Stimulated activated CD8-positive, alpha-beta memory T cell treated with anti-CD3 and anti-CD28 coated beads, Interleukin-4, amount 100 ng/mL, for 24 hours (primary cell): ENCODE data around the gene QPCTL.
A peak's percentile ranks its signal among the peaks of the same experiment; 100 is the strongest.
"Not testable (repeated sequence)": the region's sequence is repeated elsewhere in the genome, so short reads cannot be mapped to it uniquely, and the experiment has no call there.

Experiments used
- DNase-seq: peaks from one replicate; pipeline ENCODE4 v3.0.0-alpha.2; 2020; ENCODE audit warnings: low read depth

The QPCTL gene

DNA sequence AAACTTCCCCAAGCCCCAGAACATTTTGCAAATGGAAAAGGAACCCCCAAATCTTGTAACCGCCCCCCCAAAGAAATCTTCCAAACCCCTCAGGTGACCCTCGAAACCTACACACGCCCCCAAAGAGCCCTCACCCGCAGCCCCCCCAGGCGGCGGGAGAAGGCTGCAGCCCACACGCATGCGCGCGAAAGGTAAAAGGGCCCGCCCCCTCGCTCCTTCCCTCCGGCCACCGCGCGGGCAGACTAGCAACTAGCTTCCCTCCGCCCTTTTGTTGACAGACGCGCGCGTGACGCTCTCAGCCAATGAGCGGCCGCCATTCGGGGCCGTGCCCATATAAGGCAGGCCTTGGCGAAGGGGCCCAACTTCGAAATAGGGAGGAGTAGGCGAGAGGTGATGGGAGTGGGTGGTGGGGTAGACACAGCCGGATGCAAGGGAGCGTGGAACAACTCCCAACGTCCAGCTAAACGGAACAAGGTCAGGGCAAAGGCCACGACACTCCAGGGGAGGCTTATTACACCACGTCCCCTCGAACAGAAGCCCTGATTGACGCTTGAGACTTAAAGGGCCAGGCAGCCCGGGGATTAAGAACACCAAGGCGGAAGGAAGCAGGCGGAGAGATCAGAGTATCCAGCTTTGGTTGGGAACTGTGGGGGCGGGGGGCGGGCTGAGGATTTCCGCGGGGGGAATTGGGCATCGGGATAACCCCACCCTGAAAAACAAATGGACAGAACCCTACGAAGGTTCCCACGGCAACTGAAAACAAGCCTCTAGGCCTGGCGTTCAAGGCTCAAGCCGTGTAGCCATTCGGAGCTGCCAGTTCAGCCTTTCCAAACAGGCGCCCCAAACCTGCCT lies 24.9 kb downstream of the QPCTL start:
- peak; percentile 96 for DNase-seq

DNA sequence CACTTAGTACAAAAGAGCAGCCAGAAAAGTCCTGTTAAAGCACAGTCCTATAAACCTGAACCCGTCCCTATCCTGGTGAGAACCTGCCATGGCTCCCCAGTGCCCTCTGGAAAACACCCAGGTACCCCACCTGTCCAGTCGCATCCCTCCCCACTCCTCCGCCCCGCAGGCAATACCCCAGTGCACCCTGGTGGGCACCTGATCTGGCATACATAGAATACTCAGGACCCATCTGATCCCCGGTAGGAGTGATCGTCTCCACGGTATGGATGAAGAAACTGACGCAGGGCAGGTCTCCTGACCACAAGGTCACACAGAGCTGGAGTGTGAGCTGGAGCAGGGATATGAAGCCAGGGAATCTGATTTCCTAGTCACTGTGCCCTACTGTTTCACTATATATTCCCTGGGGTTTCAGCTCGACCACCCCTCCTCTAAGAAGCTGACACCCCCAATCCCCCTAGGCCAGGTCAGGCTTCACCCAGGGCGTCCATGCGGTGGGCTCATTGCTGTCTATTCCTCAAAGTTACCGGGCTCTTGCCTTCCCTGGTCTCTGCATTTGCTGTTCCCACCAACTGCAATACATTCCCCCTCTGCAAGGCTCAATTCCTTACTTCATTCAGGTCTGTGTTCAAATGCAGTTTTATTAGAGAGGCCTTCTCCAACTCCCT lies 25.7 kb downstream of the QPCTL start:
- no peak for DNase-seq

DNA sequence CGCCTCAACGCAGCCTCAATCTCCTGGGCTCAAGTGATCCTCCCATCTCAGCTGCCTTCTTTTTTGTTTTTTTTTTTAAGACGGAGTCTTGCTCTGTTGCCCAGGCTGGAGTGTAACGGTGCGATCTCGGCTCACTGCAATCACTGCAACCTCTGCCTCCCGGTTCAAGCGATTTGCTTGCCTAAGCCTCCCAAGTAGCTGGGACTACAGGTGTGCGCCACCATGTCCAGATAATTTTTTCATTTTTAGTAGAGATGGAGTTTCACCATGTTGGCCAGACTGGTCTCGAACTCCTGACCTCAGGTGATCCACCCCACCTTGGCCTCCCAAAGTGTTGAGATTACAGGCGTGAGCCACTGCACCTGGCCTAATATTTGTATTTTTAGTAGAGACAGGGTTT lies 27.6 kb downstream of the QPCTL start:
- DNase-seq, result not testable (repeated sequence)

DNA sequence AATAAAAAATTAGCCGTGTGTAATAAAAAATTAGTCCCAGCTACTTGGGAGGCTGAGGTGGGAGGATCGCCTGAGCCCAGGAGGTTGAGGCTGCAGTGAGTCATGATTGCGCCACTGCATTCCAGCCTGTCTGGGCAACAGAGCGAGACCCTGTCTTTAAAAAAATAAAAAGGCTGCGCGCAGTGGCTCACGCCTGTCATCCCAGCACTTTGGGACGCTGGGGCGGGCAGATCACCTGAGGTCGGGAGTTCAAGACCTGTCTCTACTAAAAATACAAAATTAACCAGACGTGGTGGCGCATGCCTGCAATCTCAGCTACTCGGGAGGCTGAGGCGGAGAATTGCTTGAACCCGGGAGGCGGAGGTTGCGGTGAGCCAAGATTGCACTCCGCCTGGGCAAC lies 36.2 kb downstream of the QPCTL start:
- DNase-seq, result not testable (repeated sequence)

DNA sequence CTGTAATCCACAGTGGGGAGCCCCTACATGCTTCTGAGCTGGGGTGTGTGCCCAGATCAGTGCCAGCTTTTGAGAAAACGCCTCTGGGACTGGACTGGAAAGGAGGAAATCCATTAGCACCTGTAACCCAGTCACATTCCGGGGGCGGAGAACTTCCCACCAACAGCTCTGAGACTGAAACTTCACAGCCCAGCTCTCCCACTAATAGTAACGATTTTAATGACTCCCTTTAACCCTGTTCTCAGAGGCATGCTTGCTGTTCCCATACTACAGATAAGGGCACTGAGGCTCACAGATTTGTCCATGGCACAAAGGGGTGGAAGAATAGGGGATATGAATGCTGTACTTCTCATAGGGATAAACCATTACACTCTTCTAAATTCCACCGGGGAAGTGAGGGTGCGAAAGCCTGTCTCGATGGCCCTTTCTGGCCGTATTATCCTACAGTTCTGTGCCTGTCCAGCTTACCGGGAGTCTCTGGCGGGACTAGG lies 37.4 kb downstream of the QPCTL start:
- DNase-seq, result no peak

DNA sequence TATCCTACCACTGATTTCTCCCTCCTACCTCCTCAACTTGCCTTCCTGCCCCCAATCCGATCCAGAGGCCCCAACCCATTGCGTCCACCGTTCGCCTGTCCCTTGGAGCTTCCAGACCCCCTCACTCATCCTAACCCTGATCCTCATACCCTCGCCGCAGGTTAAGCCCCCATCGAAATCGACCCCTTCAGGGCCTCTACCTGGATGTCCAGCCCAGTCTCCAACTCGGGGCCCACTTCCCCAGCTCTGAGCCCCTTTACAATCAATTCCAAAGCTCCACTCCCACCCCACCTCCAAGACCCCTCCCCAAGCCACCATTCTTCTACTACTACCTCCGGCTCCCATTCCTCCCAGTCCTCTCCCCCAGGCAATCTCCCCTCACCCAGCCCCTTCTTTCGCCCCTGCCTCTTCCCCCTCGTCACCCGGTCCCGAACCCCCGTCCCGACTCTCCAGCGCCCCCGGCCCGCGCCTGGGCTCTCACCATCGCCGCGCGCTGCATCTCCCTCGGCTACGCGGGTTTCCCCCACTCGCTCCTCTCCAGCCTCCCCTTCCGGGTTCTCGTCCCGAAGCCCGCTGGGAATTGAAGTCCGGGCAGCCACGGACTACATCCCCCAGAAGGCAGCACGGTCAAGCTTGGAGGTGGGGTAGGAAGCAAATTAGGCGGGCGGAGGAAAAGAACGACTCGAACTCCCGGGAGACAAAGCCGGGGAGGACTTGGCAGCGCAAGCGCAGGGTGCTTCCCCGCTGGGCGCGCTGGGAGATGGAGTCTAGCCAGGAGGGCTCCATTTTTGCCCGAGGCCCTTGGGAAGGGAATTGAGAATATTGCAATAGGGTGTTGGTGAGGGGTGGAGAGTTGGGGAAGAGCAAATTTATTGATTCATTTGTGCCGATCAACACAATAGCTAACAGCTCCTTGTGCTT lies 38.2 kb downstream of the QPCTL start, which contains the start of gene FBXO46:
Gene FBXO46 (minus strand): TSS at position 529 of the 921 bp plus-strand sequence. CDS start 17,401 bp downstream, outside the sequence.
- peak; percentile 89 for DNase-seq

DNA sequence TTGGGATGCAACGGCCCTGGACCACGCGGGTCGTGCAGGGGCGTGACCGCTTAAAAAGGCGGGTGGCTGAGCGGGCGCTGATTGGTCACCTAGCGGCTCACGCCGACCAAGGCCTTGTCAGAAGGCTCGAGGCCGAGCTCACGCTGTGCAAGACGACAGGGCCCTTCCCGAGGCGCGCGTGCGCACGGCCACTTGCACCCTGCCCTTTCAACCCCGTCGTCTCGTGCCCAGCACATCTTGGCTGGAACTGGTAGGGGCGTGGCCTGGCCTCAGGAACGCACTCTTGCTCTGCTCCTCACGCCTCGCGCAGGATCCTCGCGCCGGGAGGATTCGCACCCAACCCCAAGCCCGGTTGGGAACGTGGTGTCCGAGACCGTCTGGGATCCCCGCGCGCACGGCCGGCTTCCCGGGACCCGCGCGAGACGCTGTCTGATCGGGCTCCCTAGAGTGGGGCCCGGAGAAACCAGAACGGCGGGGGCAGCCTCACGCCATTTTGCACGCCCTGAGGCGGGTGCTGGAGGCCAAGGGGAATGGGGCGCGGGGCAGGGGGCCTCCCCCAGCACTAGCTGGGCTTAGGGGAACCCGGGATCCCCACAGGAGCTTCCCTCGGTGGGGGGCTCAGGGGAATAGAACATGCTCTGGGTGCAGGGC lies 40.8 kb downstream of the QPCTL start, which contains the start of gene MEIOSIN:
Gene MEIOSIN (plus strand): TSS at position 280 of the 651 bp plus-strand sequence. CDS start 1,938 bp downstream, outside the sequence.
- no peak for DNase-seq

DNA sequence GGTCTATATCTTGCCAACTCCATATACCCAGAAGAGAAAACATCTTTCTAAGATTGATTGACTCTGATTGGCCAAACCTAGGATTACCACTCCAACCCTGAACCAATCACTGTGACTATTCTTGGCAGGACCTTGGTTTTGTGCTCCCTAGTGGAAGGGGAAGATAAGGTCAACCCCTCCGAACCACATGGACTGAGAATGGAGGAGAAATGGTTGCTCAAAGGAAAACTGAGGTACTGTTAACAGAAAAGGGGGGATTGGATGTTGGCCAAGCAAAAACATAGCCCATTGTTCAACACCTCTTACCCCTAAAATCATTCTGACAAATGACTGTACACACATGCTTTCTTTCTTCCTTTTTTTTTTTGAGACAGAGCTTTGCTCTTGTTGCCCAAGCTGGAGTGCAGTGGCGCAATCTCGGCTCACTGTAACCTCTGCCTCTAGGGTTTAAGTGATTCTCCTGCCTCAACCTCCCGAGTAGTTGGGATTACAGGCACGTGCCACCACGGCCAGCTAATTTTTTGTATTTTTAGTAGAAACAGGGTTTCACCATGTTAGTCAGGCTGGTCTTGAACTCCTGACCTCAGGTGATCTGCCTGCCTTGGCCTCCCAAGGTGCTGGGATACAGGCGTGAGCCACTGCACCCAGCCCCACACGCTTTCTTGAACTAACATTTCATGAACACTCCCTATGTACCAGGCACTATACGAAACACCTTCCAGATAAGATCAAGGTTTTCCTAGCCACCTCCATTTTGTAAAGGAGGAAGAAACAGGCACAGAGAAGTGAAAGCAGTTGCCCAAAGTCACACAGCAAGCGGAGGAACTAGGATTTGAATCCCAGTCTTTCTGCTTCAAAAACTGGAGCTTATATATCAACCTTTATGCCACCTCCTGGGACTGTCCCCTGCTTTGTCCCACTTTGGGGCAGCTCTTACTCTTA lies 47.3 kb downstream of the QPCTL start:
- no peak for DNase-seq

DNA sequence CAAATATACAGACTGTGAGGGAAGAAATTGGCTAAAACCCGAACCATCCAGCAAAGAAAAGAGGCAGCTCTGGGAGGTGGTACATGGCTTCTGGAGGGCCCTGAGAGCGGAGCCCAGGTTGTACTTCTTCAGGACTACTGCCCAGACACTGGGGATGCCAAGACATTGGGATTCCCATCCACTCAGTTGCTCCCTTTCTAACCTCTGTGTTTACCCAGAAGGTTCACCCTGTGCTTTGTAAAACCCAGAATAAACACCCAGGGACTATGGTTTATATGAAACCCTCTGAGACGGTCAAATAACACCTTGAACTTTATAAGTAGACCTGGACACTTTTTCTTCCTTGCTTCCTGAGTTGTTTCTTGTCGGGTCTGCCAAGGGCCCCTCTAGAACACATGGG lies 50.5 kb downstream of the QPCTL start:
- DNase-seq, result no peak

DNA sequence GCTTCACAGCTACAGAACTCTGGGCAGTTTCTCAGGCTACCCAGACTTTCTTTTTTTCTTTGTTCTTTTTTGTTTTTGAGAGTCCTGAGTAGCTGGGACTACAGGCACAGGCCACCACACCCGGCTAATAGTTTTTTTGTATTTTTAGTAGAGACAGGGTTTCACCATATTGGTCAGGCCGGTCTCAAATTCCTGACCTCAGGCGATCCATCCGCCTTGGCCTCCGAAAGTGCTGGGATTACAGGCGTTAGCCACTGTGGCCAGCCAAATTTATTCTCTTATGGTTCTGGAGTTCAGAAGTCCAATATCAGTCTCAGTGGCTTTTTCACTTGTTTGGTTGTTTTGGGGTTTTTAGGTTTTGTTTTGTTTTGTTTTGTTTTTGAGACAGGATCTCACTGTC lies 53.1 kb downstream of the QPCTL start:
- DNase-seq, result no peak

DNA sequence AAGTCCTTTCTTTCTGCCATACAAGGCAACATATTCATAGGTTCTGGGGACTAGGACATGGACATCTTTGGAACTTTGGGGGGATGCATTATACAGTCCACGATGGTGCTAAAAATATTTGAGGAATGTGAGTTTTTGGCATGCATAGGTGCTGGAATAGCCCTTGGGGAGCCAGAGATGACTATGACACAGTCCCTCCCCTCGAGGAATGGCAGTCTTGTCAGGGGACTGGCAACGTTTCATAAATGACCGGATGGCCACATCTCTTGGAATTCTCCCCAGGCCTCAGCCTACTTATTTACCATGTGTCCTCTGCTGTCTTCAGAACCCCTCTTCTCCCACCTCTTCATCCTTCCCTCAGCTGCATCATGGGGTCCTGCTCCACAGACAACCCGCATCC lies 54.4 kb downstream of the QPCTL start:
- no peak for DNase-seq

DNA sequence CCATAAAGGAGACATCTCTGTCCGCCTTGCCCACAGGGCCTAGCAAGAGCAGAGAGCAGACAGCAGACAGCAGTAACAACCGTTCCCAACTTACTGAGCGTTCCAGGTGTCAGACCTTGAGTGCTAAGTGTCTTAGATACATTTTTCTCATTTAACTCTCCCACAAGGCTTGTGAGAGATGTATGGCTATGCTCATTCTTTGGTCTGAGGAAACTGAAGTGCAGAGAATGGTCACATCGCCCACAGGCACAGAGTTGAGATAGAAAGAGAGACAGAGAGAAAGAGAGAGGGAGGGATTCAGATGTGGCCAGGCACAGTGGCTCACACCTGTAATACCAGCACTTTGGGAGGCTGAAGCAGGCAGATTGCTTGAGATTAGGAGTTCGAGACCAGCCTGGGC lies 55.0 kb downstream of the QPCTL start:
- no peak for DNase-seq

DNA sequence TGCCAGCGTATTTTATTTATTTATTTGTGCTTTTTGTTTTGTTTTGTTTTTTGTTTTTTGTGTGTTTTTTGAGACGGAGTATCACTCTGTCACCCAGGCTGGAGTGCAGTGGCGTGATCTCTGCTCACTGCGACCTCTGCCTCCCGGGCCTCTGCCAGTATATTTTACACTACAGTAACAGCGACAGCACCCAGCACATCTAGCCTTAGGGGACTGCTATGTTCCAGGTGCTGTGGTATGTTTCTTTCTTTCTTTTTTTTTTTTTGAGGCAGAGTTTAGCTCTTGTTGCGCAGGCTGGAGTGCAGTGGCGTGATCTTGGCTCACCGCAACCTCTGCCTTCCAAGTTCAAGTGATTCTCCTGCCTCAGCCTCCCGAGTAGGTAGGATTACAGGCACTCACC lies 59.0 kb downstream of the QPCTL start:
- DNase-seq, result not testable (repeated sequence)

DNA sequence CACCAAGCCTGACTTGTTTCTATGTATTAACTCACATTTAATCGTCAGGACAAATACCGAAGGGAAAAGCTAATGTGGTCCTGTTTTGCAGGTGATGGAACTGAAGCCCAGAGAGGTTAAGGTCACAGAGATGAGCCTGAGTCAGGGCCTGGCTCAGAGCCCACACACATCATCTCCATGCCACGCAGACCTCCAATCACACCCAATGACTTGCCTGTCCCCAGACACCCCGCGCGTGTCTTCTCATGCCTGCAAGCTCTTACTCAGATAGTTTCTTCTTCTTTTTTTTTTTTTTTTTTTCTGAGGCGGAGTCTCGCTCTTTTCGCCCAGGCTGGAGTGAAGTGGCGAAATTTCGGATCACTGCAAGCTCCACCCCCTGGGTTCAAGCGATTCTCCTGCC lies 60.2 kb downstream of the QPCTL start:
- no peak for DNase-seq

DNA sequence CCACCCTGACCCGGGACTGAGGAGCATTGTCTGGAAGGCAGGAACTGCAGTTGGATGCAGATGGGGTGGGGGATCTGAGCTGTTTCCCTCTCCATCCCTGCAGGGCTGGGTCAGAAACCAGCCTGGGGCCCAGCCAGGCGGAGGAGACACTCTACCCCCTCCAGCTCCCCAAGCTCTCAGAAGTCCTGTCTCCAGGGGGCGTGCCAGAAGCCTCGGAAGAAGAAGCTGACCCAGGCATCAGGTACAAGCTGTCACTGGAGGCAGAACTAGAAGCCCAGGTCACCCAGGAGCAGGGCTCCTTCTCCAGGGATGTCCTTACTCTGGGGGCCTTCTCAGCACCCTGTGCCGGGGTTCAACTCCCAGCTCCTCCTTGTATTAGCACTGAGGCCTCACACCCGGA lies 61.1 kb downstream of the QPCTL start:
- DNase-seq, result no peak
